Right lobe of liver (tissue), 6 donors: ENCODE data around the gene NBAS. TPM values are rescaled to one million over a fixed set of nuclear protein-coding genes. Genes with fewer than 3 reads are reported as not detected.

Experiments used
- ATAC-seq, 4 donors: fragments of 200-7000 bp; cut with Tn5 transposase; one replicate each; pipeline ENCODE4 v1.9.1; 2020; ENCODE audit warnings: mild to moderate bottlenecking in 4 of 4, moderate library complexity in 4 of 4
- DNase-seq, 3 donors: peaks; one replicate each; pipeline ENCODE4 v3.0.0-alpha.2; 2020
- H3K27ac ChIP-seq, 3 donors: fragments of 200-600 bp; one replicate each; pipeline ENCODE4 v1.8.0; 2022
- H3K27me3 ChIP-seq, 2 donors: fragments of 200-600 bp; one replicate each; pipeline ENCODE4 v1.8.0; 2022
- H3K36me3 ChIP-seq, 4 donors: fragments of 200-600 bp; sonication (generic) in 1 of 4; one replicate each; pipeline versions ENCODE4 v1.5.1 to v1.8.0; 2017 to 2022; ENCODE audit warnings: control low read depth in 1 of 4
- H3K4me1 ChIP-seq, 4 donors: fragments of 200-600 bp; sonication (generic) in 1 of 4; one replicate each; pipeline versions ENCODE4 v1.5.1 to v1.8.0; 2017 to 2022; ENCODE audit warnings: control low read depth in 1 of 4
- H3K4me3 ChIP-seq, 3 donors: fragments of 200-600 bp; one replicate each; pipeline ENCODE4 v1.8.0; 2022
- H3K9me3 ChIP-seq, 4 donors: fragments of 200-600 bp; sonication (generic) in 1 of 4; one replicate each; pipeline versions ENCODE4 v1.5.1 to v1.8.0; 2017 to 2022; ENCODE audit warnings: control low read depth in 1 of 4
- POLR2A ChIP-seq: fragments of 450-650 bp; IDR thresholded peaks from one replicate; pipeline ENCODE4 v1.6.1; 2017; ENCODE audit warnings: antibody characterized with exemption, mild to moderate bottlenecking
- WGBS: methylation state at CpG from one replicate; pipeline ENCODE4 v1.1.6; 2018; ENCODE audit warnings: low coverage, low lambda C conversion rate; ENCODE audit not compliant: insufficient coverage; ENCODE audit errors: missing lambda C conversion rate; 5-methylcytosine and 5-hydroxymethylcytosine counted together
- intact Hi-C, 2 donors: fragments of 100-400 bp; cut with DNase I; formaldehyde crosslinking; loops; one replicate each; pipeline versions ENCODE4 v1.11.2 to v1.14.1; 2022
- total RNA-seq, 6 experiments: library from RNA; depleted of rRNA in 2 of 6; stranded (reverse); fragments of >200 nt in 2 of 6; fragmentation: NEBNext Ultra II Directional in 3 of 6; extraction: Animal tissue kit (Norgen Biotek cat#: 25700) in 3 of 6; gene quantifications; one replicate each; pipeline versions ENCODE4 v1.1.0 to v1.2.4, GENCODE V29; 2016 to 2023
- TF ChIP-seq, protein P1 (sequence below), 4 donors: fragments of 200-600 bp in 3 of 4; fragments of 450-650 bp in 1 of 4; IDR thresholded peaks; one replicate each; pipeline versions ENCODE4 v1.5.1 to v1.8.0; 2016 to 2022; ENCODE audit warnings: antibody characterized with exemption in 4 of 4, mild to moderate bottlenecking in 2 of 4
- donor health status: DM: no; HTN: yes; CAD: no.
- donor health status: DM: no; HTN: no; CAD: no.
- donor health status: DM: no; HTN: no; CAD: no.
- donor health status: DM: no; HTN: yes; CAD: no.
- donor health status: DM: no; HTN: yes; CAD: no.

The NBAS gene
- total RNA-seq, 6 experiments from 2014 or later, result 16.1 to 21.8 (median 18.5) TPM

DNA sequence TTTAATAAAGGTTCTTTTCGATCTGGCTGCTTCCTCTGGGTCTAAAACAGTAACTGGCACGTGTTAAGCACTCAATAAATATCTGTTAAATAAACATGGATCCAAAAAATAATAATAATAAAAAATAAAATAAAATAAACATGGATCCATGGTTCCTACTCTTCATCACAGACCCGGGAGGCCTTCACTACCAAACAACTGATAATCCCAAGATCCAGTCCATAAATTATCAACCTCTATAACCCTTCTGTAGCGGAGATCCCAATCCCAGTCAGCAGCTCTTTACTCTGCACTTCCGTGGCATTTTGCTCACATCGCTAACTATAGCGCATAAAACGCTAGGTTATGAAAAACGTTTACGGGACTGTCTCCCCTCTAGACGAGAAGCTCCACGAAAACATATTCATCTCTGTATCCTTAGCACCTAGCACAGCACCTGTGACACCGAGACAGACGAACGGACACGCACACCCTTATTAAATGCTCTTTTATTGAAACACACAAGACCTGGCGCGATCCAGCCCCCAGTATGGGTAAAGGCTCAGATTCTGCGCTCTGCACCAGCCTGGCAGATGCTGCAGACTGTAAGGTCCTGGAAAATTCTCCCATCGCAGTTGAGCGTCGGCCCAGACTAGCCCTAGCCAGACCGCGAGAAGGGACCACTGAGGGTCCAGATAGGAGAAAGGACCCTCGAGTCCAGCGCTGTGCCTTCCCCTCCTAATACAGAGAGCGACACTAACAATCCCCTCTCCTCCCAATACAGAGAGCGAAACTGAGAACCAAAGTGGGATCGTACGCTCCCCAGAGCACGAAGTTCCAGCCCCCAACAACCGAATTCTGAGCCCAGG, 770 bp downstream of the NBAS start:
- intact Hi-C loops, result no loop called here
- no peaks in the 10 kb centered on the region for H3K9me3 ChIP-seq
- H3K27ac ChIP-seq, result peak overlapping the region; percentile 59 to 69 (median 60)
- DNase-seq (peak in 2 of 3 donors; percentile 27 to 56), ATAC-seq (peak; percentile 59 to 67 (median 62))
- no peaks in the 10 kb centered on the region for H3K27me3 ChIP-seq
- 2% methylated on average over 19 of the region's 32 CpGs for WGBS
- H3K4me3 ChIP-seq, result peak overlapping the region; percentile 42 to 78 (median 69)
- peaks cover 0 to 12% (median 3%) of the 10 kb centered on the region in 4 donors for H3K4me1 ChIP-seq
- TF ChIP-seq, protein P1, sequence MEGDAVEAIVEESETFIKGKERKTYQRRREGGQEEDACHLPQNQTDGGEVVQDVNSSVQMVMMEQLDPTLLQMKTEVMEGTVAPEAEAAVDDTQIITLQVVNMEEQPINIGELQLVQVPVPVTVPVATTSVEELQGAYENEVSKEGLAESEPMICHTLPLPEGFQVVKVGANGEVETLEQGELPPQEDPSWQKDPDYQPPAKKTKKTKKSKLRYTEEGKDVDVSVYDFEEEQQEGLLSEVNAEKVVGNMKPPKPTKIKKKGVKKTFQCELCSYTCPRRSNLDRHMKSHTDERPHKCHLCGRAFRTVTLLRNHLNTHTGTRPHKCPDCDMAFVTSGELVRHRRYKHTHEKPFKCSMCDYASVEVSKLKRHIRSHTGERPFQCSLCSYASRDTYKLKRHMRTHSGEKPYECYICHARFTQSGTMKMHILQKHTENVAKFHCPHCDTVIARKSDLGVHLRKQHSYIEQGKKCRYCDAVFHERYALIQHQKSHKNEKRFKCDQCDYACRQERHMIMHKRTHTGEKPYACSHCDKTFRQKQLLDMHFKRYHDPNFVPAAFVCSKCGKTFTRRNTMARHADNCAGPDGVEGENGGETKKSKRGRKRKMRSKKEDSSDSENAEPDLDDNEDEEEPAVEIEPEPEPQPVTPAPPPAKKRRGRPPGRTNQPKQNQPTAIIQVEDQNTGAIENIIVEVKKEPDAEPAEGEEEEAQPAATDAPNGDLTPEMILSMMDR (IDR thresholded peaks at IDR 0.05), result no peak
- no peak for TF ChIP-seq POLR2A
- no peaks in the 10 kb centered on the region for H3K36me3 ChIP-seq

DNA sequence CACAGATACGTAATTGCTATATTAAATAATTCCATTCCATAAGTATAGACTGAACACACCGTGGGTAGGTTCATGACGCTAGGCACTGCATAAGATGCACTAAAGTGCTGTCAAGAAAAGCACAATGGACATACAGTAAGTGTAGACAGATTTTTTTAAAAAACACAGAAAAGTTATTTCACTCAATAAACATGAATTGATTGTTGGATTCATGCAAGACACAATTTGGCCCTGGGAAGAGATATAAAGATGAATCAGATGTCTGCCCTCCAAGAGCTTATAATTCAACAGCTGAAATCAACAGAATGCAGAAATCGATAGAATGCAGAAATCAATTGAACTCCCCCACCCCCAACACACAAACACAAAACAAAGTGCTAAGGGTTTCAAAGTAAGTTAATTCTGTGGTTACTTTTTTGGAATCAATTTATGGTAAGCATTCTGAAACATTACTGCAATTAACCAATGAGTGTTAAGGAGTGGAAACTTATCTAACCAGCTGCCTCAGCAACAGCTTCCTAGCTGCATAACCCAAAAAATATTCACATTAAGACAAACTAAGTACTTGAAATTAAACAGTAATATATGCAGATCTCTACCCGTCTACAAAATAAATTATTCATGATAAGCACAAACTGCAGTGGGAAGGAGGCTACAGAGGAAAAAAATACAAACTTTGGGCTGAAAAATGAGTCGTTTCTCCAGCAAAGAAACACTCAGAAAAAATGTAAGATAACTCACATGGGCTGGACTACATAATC, 1.6 kb downstream of the NBAS start:
- H3K27me3 ChIP-seq, result no peaks in the 10 kb centered on the region
- WGBS, result 61% methylated on average over 6 of the region's 6 CpGs
- peaks cover 0 to 12% (median 3%) of the 10 kb centered on the region in 4 donors for H3K4me1 ChIP-seq
- no peaks in the 10 kb centered on the region for H3K36me3 ChIP-seq
- TF ChIP-seq POLR2A, result no peak
- TF ChIP-seq, protein P1 (IDR thresholded peaks at IDR 0.05), result no peak
- intact Hi-C loops, result no loop called here
- ATAC-seq (no peak), DNase-seq (no peak)
- no peak overlapping the region for H3K27ac ChIP-seq
- H3K9me3 ChIP-seq, result no peaks in the 10 kb centered on the region
- H3K4me3 ChIP-seq, result peak overlapping the region in 1 of 3 donors; percentile 78

DNA sequence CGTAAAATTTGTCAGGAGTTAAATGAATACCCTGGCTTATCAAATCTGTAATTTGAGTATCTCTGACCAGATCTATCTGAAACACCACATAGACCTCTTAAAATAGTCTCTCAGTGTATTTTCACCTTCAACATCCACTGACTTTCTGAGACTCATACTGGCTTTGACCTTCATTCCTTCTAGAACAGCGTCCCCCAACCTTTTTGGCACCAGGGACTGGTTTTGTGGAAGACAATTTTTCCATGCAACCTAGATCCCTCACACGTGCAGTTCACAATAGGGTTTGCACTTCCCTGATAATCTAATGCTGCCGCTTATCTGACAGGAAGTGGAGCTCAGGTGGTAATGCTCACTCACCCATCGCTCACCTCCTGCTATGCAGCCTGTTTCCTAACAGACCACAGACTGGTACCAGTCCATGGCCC, 3.2 kb downstream of the NBAS start:
- Histone ChIP-seq H3K4me1 (peaks cover 0 to 12% (median 3%) of the 10 kb centered on the region in 4 donors), H3K36me3 (peaks cover 0 to 5% (median 0%) of the 10 kb centered on the region in 4 donors), H3K9me3 (no peaks in the 10 kb centered on the region), H3K27me3 (no peaks in the 10 kb centered on the region), H3K27ac (no peak overlapping the region), H3K4me3 (no peak overlapping the region)
- no peak for DNase-seq
- intact Hi-C loops, result no loop called here
- 79% methylated on average over 5 of the region's 5 CpGs for WGBS
- no peak for ATAC-seq
- TF ChIP-seq, protein P1 (IDR thresholded peaks at IDR 0.05), result no peak
- no peak for TF ChIP-seq POLR2A

DNA sequence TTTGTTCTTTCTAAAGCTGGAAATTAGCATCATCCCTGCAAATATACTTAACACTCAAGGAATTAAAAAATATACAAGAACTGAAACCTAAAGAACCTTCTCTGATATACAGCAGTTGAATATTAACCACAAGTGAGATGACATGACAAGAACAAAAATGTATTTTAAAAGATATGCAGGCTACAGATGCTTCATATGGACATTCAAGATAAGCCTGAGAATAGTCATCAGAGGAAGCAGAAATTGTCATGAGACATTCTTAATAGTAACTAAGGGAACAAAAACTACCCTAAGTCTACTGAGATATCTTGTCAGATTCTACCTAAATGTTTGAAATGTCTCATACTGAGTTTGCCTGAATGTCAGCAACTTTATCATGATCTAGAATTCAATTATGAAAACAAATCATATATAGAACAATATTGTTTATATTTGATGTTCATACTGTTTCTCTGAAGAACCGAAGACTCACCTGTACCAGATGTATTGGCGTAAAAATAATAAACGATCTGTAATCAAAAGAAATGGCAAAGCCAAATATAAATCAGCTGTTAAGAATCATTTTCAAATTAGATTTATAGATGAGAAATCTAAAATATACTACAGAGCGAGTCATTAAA, 4.7 kb downstream of the NBAS start:
- Histone ChIP-seq H3K27ac (no peak overlapping the region), H3K9me3 (no peaks in the 10 kb centered on the region), H3K27me3 (no peaks in the 10 kb centered on the region), H3K4me1 (peaks cover 0 to 7% (median 3%) of the 10 kb centered on the region in 4 donors), H3K4me3 (no peak overlapping the region), H3K36me3 (peaks cover 0 to 7% (median 0%) of the 10 kb centered on the region in 4 donors)
- 90% methylated on average over 4 of the region's 4 CpGs for WGBS
- intact Hi-C loops, result no loop called here
- no peak for TF ChIP-seq POLR2A
- no peak for ATAC-seq
- DNase-seq, result no peak
